ENCODE measurements around the gene TBK1.

TBK1 gene

GRCh38 chr12:64550755-64551154 lies 98.8 kb downstream of the TBK1 start:
- no peak for DNase-seq

GRCh38 chr12:64551676-64552075 lies 99.8 kb downstream of the TBK1 start:
- peak; percentile 10 for DNase-seq
